ENCODE data around the gene NOX4. TPM values are rescaled to one million over a fixed set of nuclear protein-coding genes. Genes with fewer than 3 reads are reported as not detected.
"Not testable (repeated sequence)": the region's sequence is repeated elsewhere in the genome, so short reads cannot be mapped to it uniquely, and the experiment has no call there.

Gene NOX4
- total RNA-seq, 3 donors from 2014 or later: 5.1 to 19.7 (median 15.4) TPM

GRCh38 chr11:89293965-89294679, 197.1 kb downstream of the NOX4 start:
- TF ChIP-seq POLR2A (IDR thresholded peaks at IDR 0.05) (no peak), POLR2AphosphoS5 (IDR thresholded peaks at IDR 0.05) (no peak), CTCF (IDR thresholded peaks at IDR 0.05) (no peak)
- intact Hi-C loops (cut with DNase I; ENCODE audit: low total_unique reads): no loop called here
- Histone ChIP-seq H3K4me1 (no peaks in the 10 kb centered on the region), H3K9me3 (no peaks in the 10 kb centered on the region), H3K36me3 (no peaks in the 10 kb centered on the region), H3K4me3 (no peak overlapping the region), H3K27me3 (no peaks in the 10 kb centered on the region), H3K27ac (no peak overlapping the region)
- DNase-seq (ENCODE audit: low spot score in 2 of 2): no peak

GRCh38 chr11:89288004-89288403, 203.2 kb downstream of the NOX4 start:
- H3K27me3 ChIP-seq; H3K9me3 ChIP-seq; DNase-seq (ENCODE audit: low spot score in 2 of 2); H3K4me3 ChIP-seq; H3K4me1 ChIP-seq; H3K36me3 ChIP-seq; H3K27ac ChIP-seq; intact Hi-C loops (cut with DNase I; ENCODE audit: low total_unique reads): not testable (repeated sequence)

GRCh38 chr11:89286601-89287000, 204.6 kb downstream of the NOX4 start:
- intact Hi-C loops (cut with DNase I; ENCODE audit: low total_unique reads); DNase-seq (ENCODE audit: low spot score in 2 of 2); H3K36me3 ChIP-seq; H3K4me3 ChIP-seq; H3K9me3 ChIP-seq; H3K4me1 ChIP-seq; H3K27me3 ChIP-seq; H3K27ac ChIP-seq: not testable (repeated sequence)

- H3K36me3 ChIP-seq; H3K27ac ChIP-seq; H3K9me3 ChIP-seq; H3K4me1 ChIP-seq; intact Hi-C loops (cut with DNase I; ENCODE audit: low total_unique reads); DNase-seq (ENCODE audit: low spot score in 2 of 2); H3K27me3 ChIP-seq; H3K4me3 ChIP-seq: not testable (repeated sequence)
Measured at GRCh38 chr11:89281032-89281677, 210.0 kb downstream of the NOX4 start.

- no peak overlapping the region for H3K4me3 ChIP-seq
- intact Hi-C loops (cut with DNase I; ENCODE audit: low total_unique reads): no loop called here
- DNase-seq (ENCODE audit: low spot score in 2 of 2): no peak
- H3K4me1 ChIP-seq: no peaks in the 10 kb centered on the region
- H3K9me3 ChIP-seq: no peaks in the 10 kb centered on the region
- H3K27me3 ChIP-seq: no peaks in the 10 kb centered on the region
- H3K27ac ChIP-seq: no peak overlapping the region
- no peaks in the 10 kb centered on the region for H3K36me3 ChIP-seq
- TF ChIP-seq POLR2AphosphoS5 (IDR thresholded peaks at IDR 0.05): no peak
- no peak for TF ChIP-seq CTCF (IDR thresholded peaks at IDR 0.05)
- TF ChIP-seq POLR2A (IDR thresholded peaks at IDR 0.05): no peak
Measured at GRCh38 chr11:89279176-89279575, 212.0 kb downstream of the NOX4 start.

GRCh38 chr11:89275966-89276365, 215.2 kb downstream of the NOX4 start:
- no peak for TF ChIP-seq POLR2AphosphoS5 (IDR thresholded peaks at IDR 0.05)
- no peak for TF ChIP-seq POLR2A (IDR thresholded peaks at IDR 0.05)
- no peak for TF ChIP-seq CTCF (IDR thresholded peaks at IDR 0.05)
- H3K27ac ChIP-seq: no peak overlapping the region
- no peaks in the 10 kb centered on the region for H3K36me3 ChIP-seq
- no peak overlapping the region for H3K4me3 ChIP-seq
- no peaks in the 10 kb centered on the region for H3K27me3 ChIP-seq
- no peaks in the 10 kb centered on the region for H3K4me1 ChIP-seq
- intact Hi-C loops (cut with DNase I; ENCODE audit: low total_unique reads): no loop called here
- DNase-seq (ENCODE audit: low spot score in 2 of 2): no peak
- H3K9me3 ChIP-seq: no peaks in the 10 kb centered on the region

Other genes starting within 250 kb of the NOX4 start
- gene TRIM77, start 218.9 kb upstream of the NOX4 start, total RNA-seq: not detected